Right lobe of liver (tissue), 4 donors: ENCODE results near the gene PRSS33.

Experiments
- CTCF ChIP-seq, 4 donors: fragments of 200-600 bp in 3 of 4; fragments of 450-650 bp in 1 of 4; IDR thresholded peaks; one replicate each; pipeline versions ENCODE4 v1.5.1 to v1.8.0; 2016 to 2022; ENCODE audit warnings: antibody characterized with exemption in 4 of 4, mild to moderate bottlenecking in 2 of 4
- POLR2A ChIP-seq: fragments of 450-650 bp; IDR thresholded peaks from one replicate; pipeline ENCODE4 v1.6.1; 2017; ENCODE audit warnings: antibody characterized with exemption, mild to moderate bottlenecking
- donor health status: DM: no; HTN: no; CAD: no.
- donor health status: DM: no; HTN: no; CAD: no.
- donor health status: DM: no; HTN: yes; CAD: no.

- TF ChIP-seq CTCF (IDR thresholded peaks at IDR 0.05) (no peak), POLR2A (no peak)
Measured at GRCh38 chr16:2792940-2793339, 5.6 kb upstream of the PRSS33 start.
